Measurements from ENCODE around the gene PABPC1L. TPM values are rescaled to one million over a fixed set of nuclear protein-coding genes. Genes with fewer than 3 reads are reported as not detected.

The PABPC1L gene
- total and polyA plus RNA-seq, 2 of the 13 experiments (the other 11 are each of a cell fraction or from before 2014, with no cell fraction given), result 30.8 to 252 TPM

- TF ChIP-seq ZNF430 (CRISPR knock-in tag; IDR thresholded peaks at IDR 0.05) (no peak), SKIL (CRISPR knock-in tag; IDR thresholded peaks at IDR 0.05; ENCODE audit: borderline replicate concordance) (no peak), ZBTB38 (CRISPR knock-in tag; IDR thresholded peaks at IDR 0.05) (0 out of 2 replicates have a peak, but pooled peaks have one; percentile 27), ZNF350 (CRISPR knock-in tag; IDR thresholded peaks at IDR 0.05; ENCODE audit: borderline replicate concordance, low read depth) (peak; percentile 12; the same call in 1 of the 2 replicates), ZNF484 (CRISPR knock-in tag; IDR thresholded peaks at IDR 0.05; ENCODE audit: borderline replicate concordance, low read depth) (no peak), WIZ (CRISPR knock-in tag; IDR thresholded peaks at IDR 0.05) (peak; percentile 79), GPN1 (CRISPR knock-in tag; IDR thresholded peaks at IDR 0.05; ENCODE audit: borderline replicate concordance) (no peak; the same call in 1 of the 2 replicates), ZNF572 (CRISPR knock-in tag; IDR thresholded peaks at IDR 0.05) (no peak), TOPORS (CRISPR knock-in tag; IDR thresholded peaks at IDR 0.05) (peak; percentile 8; the same call in 1 of the 2 replicates), MLX (CRISPR knock-in tag; IDR thresholded peaks at IDR 0.05) (no peak; the same call in 1 of the 2 replicates), HOXA7 (CRISPR knock-in tag; IDR thresholded peaks at IDR 0.05) (no peak), CEBPG (CRISPR knock-in tag; IDR thresholded peaks at IDR 0.05) (peak; percentile 88), ZNF609 (CRISPR knock-in tag; IDR thresholded peaks at IDR 0.05; ENCODE audit: borderline replicate concordance) (no peak), RFXAP (CRISPR knock-in tag; IDR thresholded peaks at IDR 0.05; ENCODE audit: borderline replicate concordance) (0 out of 2 replicates have a peak, but pooled peaks have one; percentile 74), STAT6 (CRISPR knock-in tag; IDR thresholded peaks at IDR 0.05; ENCODE audit: borderline replicate concordance) (no peak), CENPBD1 (CRISPR knock-in tag; IDR thresholded peaks at IDR 0.05; ENCODE audit: borderline replicate concordance, low read depth) (no peak), ELF3 (CRISPR knock-in tag; IDR thresholded peaks at IDR 0.05) (peak; percentile 77), HNRNPUL1 (IDR thresholded peaks at IDR 0.05; ENCODE audit: low read depth, low read length) (no peak)
These were observed 1.5 kb downstream of the PABPC1L start (continued) for GRCh38 chr20:44911264-44911921.

All from HepG2 (cell line).